Aorta (tissue), 5 donors: ENCODE measurements around the gene ATP10A. TPM values are rescaled to one million over a fixed set of nuclear protein-coding genes. Genes with fewer than 3 reads are reported as not detected.

ENCODE experiments used
- ATAC-seq: fragments of 200-7000 bp; cut with Tn5 transposase; one replicate; pipeline ENCODE4 v1.9.1; 2022; ENCODE audit warnings: moderate library complexity; ENCODE audit not compliant: low FRiP score
- DNase-seq, 2 donors: peaks; one replicate each; pipeline ENCODE4 v3.0.0-alpha.2; 2020
- H3K27ac ChIP-seq, 2 donors: one replicate each; pipeline ENCODE4 v1.5.1; 2013; ENCODE audit warnings: low read length in 2 of 2, mild to moderate bottlenecking in 2 of 2, moderate library complexity in 2 of 2, control low read depth in 1 of 2, inconsistent platforms in 1 of 2, low read depth in 1 of 2
- H3K27me3 ChIP-seq, 2 donors: one replicate each; pipeline ENCODE4 v1.6.1; 2013; ENCODE audit warnings: control low read depth in 1 of 2, low read length in 1 of 2, mild to moderate bottlenecking in 1 of 2, moderate library complexity in 1 of 2; ENCODE audit not compliant: insufficient read depth in 2 of 2, control insufficient read depth in 1 of 2
- H3K36me3 ChIP-seq, 2 donors: one replicate each; pipeline ENCODE4 v1.6.1; 2013; ENCODE audit warnings: control low read depth in 1 of 2, low read length in 1 of 2, mild to moderate bottlenecking in 1 of 2; ENCODE audit not compliant: insufficient read depth in 2 of 2, control insufficient read depth in 1 of 2
- H3K4me1 ChIP-seq, 2 donors: one replicate each; pipeline ENCODE4 v1.6.1; 2013; ENCODE audit warnings: low read length in 2 of 2, control low read depth in 1 of 2, mild to moderate bottlenecking in 1 of 2, moderate library complexity in 1 of 2; ENCODE audit not compliant: insufficient read depth in 2 of 2, control insufficient read depth in 1 of 2
- H3K4me3 ChIP-seq, 2 donors: one replicate each; pipeline ENCODE4 v1.5.1; 2013; ENCODE audit warnings: low read length in 2 of 2, control low read depth in 1 of 2, mild to moderate bottlenecking in 1 of 2
- H3K9me3 ChIP-seq: one replicate; pipeline ENCODE4 v1.6.1; 2013; ENCODE audit warnings: mild to moderate bottlenecking, low read length; ENCODE audit not compliant: control insufficient read depth
- WGBS, 2 donors: extraction: QIAGEN DNeasy Blood & Tissue Kit; methylation state at CpG; one replicate each; pipeline ENCODE4 v1.1.7; 2013; 5-methylcytosine and 5-hydroxymethylcytosine counted together
- intact Hi-C, 2 donors: fragments of 100-400 bp; cut with DNase I; formaldehyde crosslinking; loops; one replicate each; pipeline versions ENCODE4 v1.14.2 to v1.15.0; 2022
- polyA plus RNA-seq, 2 donors: library from polyadenylated mRNA; stranded (reverse); fragments of 200-250 nt; gene quantifications; one replicate each; pipeline ENCODE4 v1.2.3, GENCODE V29; 2013
- total RNA-seq, 2 donors: library from RNA; stranded (reverse); fragmentation: NEBNext Ultra II Directional; extraction: Animal tissue kit (Norgen Biotek cat#: 25700); gene quantifications; one replicate each; pipeline ENCODE4 v1.2.1, GENCODE V29; 2021
- donor health status: healthy with polysubstance abuse.
- donor health status: Bipolar disorder and iron deficiency.
- donor health status: DM: no; HTN: no; CAD: no.
- donor health status: DM: no; HTN: no; CAD: no.
- donor health status: DM: yes; HTN: yes; CAD: no.

The ATP10A gene
- total and polyA plus RNA-seq, 4 donors = 3.6 to 55.0 (median 22.2) TPM

DNA sequence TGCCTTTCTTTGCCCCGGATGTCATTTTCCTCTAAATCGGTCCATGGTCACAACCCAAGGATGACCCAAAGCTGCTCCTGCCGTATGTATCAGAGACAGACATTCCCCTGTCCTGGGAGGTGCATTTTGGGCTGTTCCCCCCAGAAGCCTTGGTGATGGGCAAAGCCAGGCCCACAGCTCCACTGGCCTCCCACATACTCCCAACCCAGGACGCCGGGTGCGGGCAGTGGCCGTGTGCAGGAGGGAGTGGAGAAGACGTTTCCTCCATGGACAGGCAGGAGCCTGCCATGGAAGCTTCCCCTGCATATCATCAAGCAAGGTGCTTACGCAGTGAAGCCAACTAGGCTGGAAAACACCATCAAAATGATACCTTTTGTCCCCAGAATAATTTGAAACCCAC lies 175.0 kb downstream of the ATP10A start:
- no peak for ATAC-seq
- Histone ChIP-seq H3K36me3 (peaks cover 3 to 6% of the 10 kb centered on the region in 2 donors), H3K27ac (no peak overlapping the region), H3K4me1 (no peaks in the 10 kb centered on the region), H3K9me3 (no peaks in the 10 kb centered on the region), H3K27me3 (no peaks in the 10 kb centered on the region), H3K4me3 (no peak overlapping the region)
- peak in 1 of 2 donors; percentile 46 for DNase-seq
- WGBS, 2 donors = 93 to 96% methylated on average over 9 of the region's 9 CpGs
- intact Hi-C loops = no loop called here

GRCh38 chr15:25687689-25688088 lies 175.4 kb downstream of the ATP10A start:
- peak in 1 of 2 donors; percentile 57 for DNase-seq
- WGBS, 2 donors = 93 to 98% methylated on average over 15 of the region's 15 CpGs
- Histone ChIP-seq H3K27ac (no peak overlapping the region), H3K4me3 (no peak overlapping the region), H3K9me3 (no peaks in the 10 kb centered on the region), H3K36me3 (peaks cover 3 to 6% of the 10 kb centered on the region in 2 donors), H3K27me3 (no peaks in the 10 kb centered on the region), H3K4me1 (no peaks in the 10 kb centered on the region)
- intact Hi-C loops = no loop called here
- no peak for ATAC-seq

DNA sequence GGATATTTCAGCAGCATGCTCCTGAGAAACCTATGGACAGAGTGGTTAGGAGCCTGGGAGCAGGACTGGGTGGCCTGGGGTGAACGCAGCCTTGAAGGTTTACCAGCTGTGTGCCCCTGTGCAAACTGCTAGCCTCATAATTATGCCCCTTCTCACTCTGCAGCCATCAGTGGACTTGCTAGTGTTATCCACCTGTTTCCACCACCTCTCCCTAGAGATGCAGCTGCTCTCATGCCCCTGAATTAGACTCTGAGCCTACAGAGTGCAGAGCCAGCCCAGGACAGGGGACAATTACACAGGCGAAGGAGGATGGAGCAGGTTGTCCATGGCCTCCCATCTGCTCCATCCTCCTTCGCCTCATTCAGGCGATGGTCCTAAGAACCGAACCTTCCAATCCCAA lies 175.9 kb downstream of the ATP10A start:
- intact Hi-C loops = no loop called here
- H3K36me3 ChIP-seq = peaks cover 3 to 6% of the 10 kb centered on the region in 2 donors
- DNase-seq (peak in 1 of 2 donors; percentile 10), ATAC-seq (no peak)
- 97 to 98% methylated on average over 5 of the region's 5 CpGs for WGBS, 2 donors
- peak overlapping the region in 1 of 2 donors; percentile 11 for H3K27ac ChIP-seq
- H3K9me3 ChIP-seq = no peaks in the 10 kb centered on the region
- H3K4me1 ChIP-seq = no peaks in the 10 kb centered on the region
- no peak overlapping the region for H3K4me3 ChIP-seq
- no peaks in the 10 kb centered on the region for H3K27me3 ChIP-seq

GRCh38 chr15:25686780-25687179 lies 176.3 kb downstream of the ATP10A start:
- Histone ChIP-seq H3K9me3 (no peaks in the 10 kb centered on the region), H3K4me3 (no peak overlapping the region), H3K27ac (peak overlapping the region in 1 of 2 donors; percentile 11), H3K4me1 (no peaks in the 10 kb centered on the region), H3K36me3 (peaks cover 3 to 6% of the 10 kb centered on the region in 2 donors), H3K27me3 (no peaks in the 10 kb centered on the region)
- intact Hi-C loops = no loop called here
- WGBS, 2 donors = 85 to 89% methylated on average over 6 of the region's 6 CpGs
- no peak for ATAC-seq
- peak in 1 of 2 donors; percentile 50 for DNase-seq

DNA sequence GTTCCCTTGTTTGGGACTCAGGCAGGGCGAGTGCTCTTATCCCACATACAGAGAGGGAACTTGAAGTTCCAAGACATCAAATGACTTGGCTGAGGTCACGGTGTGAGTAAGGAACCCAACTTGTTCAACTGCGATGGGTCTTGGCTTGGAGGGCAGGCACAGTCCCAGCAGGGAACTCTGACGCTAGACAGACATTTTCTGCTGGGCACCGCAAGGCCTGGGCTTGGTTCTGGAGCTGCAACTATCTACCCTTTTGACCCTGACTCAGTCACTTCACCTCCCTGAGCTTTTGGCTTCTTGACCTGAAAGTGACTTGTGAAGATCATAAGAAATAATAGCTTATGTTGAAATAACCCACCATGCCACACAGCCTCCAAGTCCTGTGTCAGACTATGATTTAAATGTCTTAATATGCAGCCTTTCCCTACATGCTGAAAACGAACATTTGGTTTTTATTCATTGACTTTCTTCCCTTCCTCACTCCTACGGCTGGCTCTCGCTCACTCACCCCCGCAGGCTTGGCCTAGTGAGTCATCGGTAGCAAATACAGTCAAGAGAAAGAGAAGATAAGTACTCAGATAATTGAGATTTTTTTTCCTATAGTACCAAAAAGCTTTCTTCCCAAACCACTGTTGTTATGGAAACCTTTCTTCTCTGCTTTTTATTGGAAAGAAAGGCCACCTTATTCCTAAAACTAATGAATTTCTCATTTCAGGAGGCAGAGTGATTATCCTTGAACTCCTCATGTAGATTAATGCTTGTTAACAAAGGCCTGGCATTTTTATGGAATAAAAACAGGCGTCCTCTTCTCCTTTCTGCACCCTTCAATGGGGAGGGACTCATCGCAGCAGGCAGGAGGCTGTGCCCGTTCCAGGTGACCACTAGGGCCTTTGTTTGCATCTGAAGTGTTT lies 178.4 kb downstream of the ATP10A start:
- peak; percentile 70 to 78 for DNase-seq
- peak overlapping the region; percentile 70 to 75 for H3K27ac ChIP-seq
- intact Hi-C loops = no loop called here

GRCh38 chr15:25683911-25684310 lies 179.2 kb downstream of the ATP10A start:
- peak in 1 of 2 donors; percentile 53 for DNase-seq
- intact Hi-C loops = no loop called here
- H3K27me3 ChIP-seq = no peaks in the 10 kb centered on the region
- H3K4me3 ChIP-seq = no peak overlapping the region
- peaks cover 6 to 9% of the 10 kb centered on the region in 2 donors for H3K36me3 ChIP-seq
- WGBS, 2 donors = 88% methylated on average over 3 of the region's 3 CpGs
- H3K27ac ChIP-seq = peak overlapping the region; percentile 30 to 75
- H3K9me3 ChIP-seq = no peaks in the 10 kb centered on the region
- no peak for ATAC-seq
- no peaks in the 10 kb centered on the region for H3K4me1 ChIP-seq

More for the DNA sequence above, 178.4 kb downstream of the ATP10A start:
- WGBS, 2 donors = 45 to 47% methylated on average over 13 of the region's 13 CpGs
- Histone ChIP-seq H3K27me3 (no peaks in the 10 kb centered on the region), H3K9me3 (no peaks in the 10 kb centered on the region), H3K4me3 (no peak overlapping the region), H3K4me1 (no peaks in the 10 kb centered on the region), H3K36me3 (peaks cover 5 to 6% of the 10 kb centered on the region in 2 donors)
- peak; percentile 78 for ATAC-seq

- 84 to 86% methylated on average over 6 of the region's 6 CpGs for WGBS, 2 donors
Observed at GRCh38 chr15:25683415-25683814, 179.7 kb downstream of the ATP10A start.

DNA sequence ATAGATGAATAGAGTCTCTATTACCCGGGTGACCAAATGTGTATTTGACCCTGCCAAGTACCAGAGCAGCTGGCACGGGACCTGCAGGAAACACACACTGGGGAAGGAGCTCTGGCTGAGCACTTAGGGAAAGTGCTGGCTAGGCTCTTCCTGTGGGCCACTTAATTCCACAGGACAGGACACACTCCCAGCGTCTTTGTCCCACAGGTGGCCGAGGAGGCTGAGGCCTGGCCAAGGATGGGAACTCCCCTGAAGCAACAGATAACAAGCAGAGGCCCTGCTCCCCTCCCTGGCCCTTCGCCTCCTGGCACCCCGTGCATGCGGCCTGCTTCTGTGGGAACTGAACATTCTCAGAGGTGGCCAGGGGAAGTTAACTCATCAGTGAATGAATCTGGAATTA lies 180.8 kb downstream of the ATP10A start:
- H3K4me3 ChIP-seq = no peak overlapping the region
- intact Hi-C loops = no loop called here
- H3K4me1 ChIP-seq = no peaks in the 10 kb centered on the region
- H3K27ac ChIP-seq = peak overlapping the region; percentile 69 to 72
- WGBS, 2 donors = 7 to 12% methylated on average over 6 to 7 of the region's 7 CpGs
- DNase-seq (peak; percentile 72 to 85), ATAC-seq (peak; percentile 23)
- no peaks in the 10 kb centered on the region for H3K9me3 ChIP-seq
- H3K36me3 ChIP-seq = peaks cover 1 to 9% of the 10 kb centered on the region in 2 donors
- H3K27me3 ChIP-seq = no peaks in the 10 kb centered on the region

More at GRCh38 chr15:25683415-25683814, 179.7 kb downstream of the ATP10A start:
- H3K36me3 ChIP-seq = peaks cover 6 to 9% of the 10 kb centered on the region in 2 donors
- peak overlapping the region in 1 of 2 donors; percentile 75 for H3K27ac ChIP-seq
- H3K4me3 ChIP-seq = no peak overlapping the region
- DNase-seq (no peak), ATAC-seq (no peak)
- intact Hi-C loops = no loop called here
- no peaks in the 10 kb centered on the region for H3K9me3 ChIP-seq
- H3K4me1 ChIP-seq = no peaks in the 10 kb centered on the region
- no peaks in the 10 kb centered on the region for H3K27me3 ChIP-seq

DNA sequence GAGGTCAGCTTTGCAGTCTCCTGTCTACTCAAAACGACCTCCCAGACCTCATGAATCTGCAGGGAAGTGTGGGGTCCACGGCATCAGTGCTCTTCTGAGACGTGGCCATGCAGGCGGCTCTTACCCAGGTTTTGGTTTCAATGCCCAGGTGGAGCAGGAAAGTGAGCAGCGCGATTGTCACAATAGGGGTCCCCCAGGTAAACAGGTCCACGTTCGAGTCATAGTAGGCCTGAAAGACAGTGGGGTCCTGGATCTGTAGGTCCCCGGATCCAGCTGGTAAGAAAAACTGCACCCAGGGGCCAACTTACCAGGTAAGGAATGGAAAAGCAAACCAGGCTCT lies 182.5 kb downstream of the ATP10A start:
- Histone ChIP-seq H3K9me3 (no peaks in the 10 kb centered on the region), H3K36me3 (peaks cover 0 to 7% of the 10 kb centered on the region in 2 donors), H3K4me1 (no peaks in the 10 kb centered on the region), H3K27me3 (no peaks in the 10 kb centered on the region), H3K4me3 (no peak overlapping the region), H3K27ac (no peak overlapping the region)
- intact Hi-C loops = no loop called here
- ATAC-seq (no peak), DNase-seq (peak in 1 of 2 donors; percentile 42)
- 82 to 92% methylated on average over 9 of the region's 9 CpGs for WGBS, 2 donors
